GM12891 (cell line): ENCODE measurements around the gene MED13L. TPM values are rescaled to one million over a fixed set of nuclear protein-coding genes. Genes with fewer than 3 reads are reported as not detected.
A peak's percentile ranks its signal among the peaks of the same experiment; 100 is the strongest.

Experiments
- DNase-seq: peaks from one replicate; pipeline ENCODE4 v3.0.0; 2011; ENCODE audit warnings: low spot score; ENCODE audit not compliant: insufficient read length
- FAIRE-seq: peaks from 2 replicates; lab custom pipeline; 2011; peaks lifted over from hg19 to GRCh38; lab: Jason Lieb, UNC
- PAX5 ChIP-seq: IDR thresholded peaks from 2 replicates; pipeline ENCODE4 v1.6.1; 2011; ENCODE audit warnings: low read length, moderate library complexity, mild to moderate bottlenecking; ENCODE audit not compliant: insufficient read depth, severe bottlenecking
- POLR2A ChIP-seq: IDR thresholded peaks from 2 replicates; pipeline ENCODE4 v1.6.1; 2011; ENCODE audit warnings: low read depth, low read length, control low read depth
- POLR2AphosphoS5 ChIP-seq: IDR thresholded peaks from 2 replicates; pipeline ENCODE4 v1.6.1; 2011; ENCODE audit warnings: low read depth, low read length, control low read depth
- POU2F2 ChIP-seq: IDR thresholded peaks from 2 replicates; pipeline ENCODE4 v1.6.1; 2011; ENCODE audit warnings: low read depth, mild to moderate bottlenecking, control low read depth, low read length, moderate library complexity
- SPI1 ChIP-seq: IDR thresholded peaks from 2 replicates; pipeline ENCODE4 v1.6.1; 2011; ENCODE audit warnings: low read depth, low read length, control low read depth
- TAF1 ChIP-seq: IDR thresholded peaks from 2 replicates; pipeline ENCODE4 v1.6.1; 2011; ENCODE audit warnings: low read depth, low read length, control low read depth
- polyA plus RNA-seq: library from polyadenylated mRNA; unstranded; fragments of >200 nt; gene quantifications from one replicate; pipeline ENCODE4 v1.2.1, GENCODE V29; 2012; ENCODE audit warnings: low read depth, missing spikeins, inconsistent platforms; ENCODE audit not compliant: missing spikeins

Gene MED13L
- 12.5 TPM for polyA plus RNA-seq

DNA sequence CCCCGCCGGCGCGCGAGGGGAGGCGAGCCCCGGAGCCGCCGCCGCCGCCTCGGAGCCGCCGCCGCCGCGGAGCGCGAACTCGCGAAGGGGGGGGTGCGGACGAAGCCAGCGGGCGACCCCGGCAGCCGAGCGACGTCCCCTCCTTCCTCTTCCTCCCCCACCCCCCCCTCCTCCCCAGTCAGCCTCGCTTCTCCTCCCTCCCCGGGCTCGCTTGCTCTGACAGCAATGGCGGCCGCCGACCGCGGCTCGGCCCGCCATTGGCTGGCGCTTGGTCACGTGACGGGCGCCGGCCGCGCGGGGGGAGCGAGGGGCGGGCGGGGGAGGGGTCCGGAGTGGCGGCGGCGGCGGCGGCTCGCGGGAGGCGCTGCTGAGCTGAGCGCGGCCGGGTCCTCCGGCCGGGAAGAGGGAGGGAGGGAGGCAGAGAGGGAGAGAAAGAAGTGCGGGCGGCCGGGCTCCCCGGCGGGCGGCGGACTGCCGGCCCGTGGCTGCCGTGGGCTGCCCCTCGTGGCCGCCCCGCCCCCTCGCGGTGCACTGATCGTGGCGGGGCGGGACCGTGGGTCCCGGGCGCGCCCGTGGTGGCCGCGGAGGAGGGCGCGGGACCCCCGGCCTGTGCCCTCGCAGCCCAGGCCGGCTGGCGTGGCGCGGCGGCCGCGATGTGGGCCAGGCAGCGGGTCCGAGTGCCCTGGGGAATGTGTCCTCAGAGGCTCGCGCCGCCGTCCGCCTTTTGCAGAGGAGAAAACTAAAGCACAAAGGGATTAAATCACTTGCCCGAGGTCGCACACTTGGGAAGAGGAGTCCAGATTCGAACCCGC is at the start of gene MED13L:
Gene MED13L, minus strand, starts transcription at position 227 of the 812 bp plus-strand sequence. CDS start 562 bp downstream, outside the sequence.
- DNase-seq (peak; percentile 90), FAIRE-seq (peak; percentile 70)
- TF ChIP-seq PAX5 (no peak), POLR2A (no peak), POLR2AphosphoS5 (no peak)

DNA sequence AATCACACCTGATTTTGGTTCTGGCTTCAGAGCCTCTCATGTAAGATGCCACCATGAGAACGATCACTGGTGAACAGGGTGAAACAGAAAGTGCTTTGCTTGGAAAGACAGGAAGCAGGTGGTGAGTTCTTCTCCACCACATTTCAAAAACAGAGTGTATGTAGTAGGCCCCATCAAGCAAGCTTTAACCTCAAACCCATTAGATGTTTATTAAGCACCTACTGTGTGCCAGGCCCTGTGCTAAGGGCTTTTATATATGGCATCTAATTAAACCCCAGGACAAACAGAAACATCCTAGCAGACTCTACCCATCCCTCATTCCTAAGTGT is 47.8 kb upstream of the MED13L start:
- FAIRE-seq (peak; percentile 26), DNase-seq (peak; percentile 35)
- no peak for TF ChIP-seq POLR2A
- no peak for TF ChIP-seq PAX5
- TF ChIP-seq POLR2AphosphoS5 = no peak
- TF ChIP-seq TAF1 = no peak
- no peak for TF ChIP-seq SPI1
- no peak for TF ChIP-seq POU2F2

DNA sequence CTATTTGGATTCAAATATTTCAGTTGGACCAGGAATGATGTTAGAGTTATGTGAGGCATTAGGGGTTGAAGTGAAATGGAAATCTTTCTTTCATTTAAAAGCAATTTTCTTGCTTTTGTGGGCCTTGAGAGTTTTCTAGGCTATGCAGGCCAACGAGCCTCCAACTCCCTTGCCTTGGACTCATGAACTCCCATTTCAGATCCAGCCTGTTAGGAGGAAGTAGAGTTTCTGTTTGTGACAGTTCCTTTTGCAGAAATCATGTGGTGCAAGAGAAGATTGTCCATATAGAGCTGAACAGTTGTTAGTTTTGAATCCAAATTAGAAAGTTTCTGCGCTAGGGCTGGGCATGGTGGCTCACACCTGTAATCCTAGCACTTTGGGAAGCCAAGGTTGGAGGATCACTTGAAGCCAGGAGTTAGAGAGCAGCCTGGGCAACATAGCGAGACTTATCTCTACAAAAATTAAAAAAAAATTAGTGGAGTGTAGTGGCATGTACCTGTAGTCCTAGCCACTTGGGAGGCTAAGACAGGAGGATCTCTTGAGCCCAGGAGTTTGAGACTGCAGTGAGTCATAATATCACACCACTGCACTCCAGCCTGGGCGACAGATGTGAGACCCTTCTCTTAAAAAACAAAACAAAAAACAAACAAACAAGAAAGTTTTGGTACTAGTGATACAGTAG is 47.3 kb upstream of the MED13L start:
- DNase-seq = no peak
- no peak for FAIRE-seq
- TF ChIP-seq POU2F2 = no peak

DNA sequence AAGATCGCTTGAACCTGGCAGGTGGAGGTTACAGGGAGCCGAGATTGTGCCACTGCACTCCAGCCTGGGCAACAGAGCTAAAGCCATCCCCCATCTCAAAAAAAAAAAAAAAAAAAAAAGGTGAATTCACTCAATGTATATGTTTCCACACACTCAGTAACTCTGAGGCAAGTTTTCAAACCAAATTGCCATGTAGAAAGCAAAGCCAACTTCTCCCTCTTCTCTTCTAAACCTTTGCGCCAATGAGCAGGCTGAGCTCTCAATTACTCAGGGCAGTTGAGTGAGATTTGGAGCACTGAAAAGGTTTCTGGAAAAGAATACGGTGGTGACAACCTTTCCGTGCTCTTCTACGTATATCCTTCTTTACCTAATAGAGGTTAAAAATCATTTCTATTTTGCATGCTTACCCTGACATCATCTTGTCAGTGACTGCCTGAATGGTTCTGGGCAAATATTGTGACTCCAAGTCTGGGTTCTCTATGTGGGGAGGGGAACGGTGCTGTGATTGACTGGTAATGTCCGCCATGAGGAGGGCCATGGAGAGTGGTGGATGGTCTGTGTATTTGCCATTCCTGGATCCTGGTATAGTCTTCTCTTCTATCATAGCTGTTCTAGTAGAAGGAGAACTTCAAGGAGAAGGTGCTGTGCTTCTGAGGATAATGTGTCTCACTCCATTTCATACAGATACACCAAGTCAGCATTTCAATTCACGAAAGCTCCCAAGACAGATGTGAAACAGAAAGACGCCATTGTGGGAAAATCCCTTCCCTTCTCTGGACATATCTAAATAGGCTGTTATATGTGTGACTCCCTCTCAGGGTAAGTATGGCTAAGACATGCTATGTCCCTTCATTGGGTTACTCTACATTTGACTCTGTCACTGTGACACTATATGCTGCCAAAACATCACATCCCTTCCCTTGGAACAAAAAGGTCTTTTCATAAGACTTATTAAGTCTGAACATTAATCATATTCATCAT is 46.2 kb upstream of the MED13L start:
- peak; percentile 23 for FAIRE-seq
- no peak for DNase-seq
- TF ChIP-seq TAF1 (no peak), POLR2AphosphoS5 (no peak), SPI1 (no peak), POU2F2 (no peak), PAX5 (no peak), POLR2A (no peak)

DNA sequence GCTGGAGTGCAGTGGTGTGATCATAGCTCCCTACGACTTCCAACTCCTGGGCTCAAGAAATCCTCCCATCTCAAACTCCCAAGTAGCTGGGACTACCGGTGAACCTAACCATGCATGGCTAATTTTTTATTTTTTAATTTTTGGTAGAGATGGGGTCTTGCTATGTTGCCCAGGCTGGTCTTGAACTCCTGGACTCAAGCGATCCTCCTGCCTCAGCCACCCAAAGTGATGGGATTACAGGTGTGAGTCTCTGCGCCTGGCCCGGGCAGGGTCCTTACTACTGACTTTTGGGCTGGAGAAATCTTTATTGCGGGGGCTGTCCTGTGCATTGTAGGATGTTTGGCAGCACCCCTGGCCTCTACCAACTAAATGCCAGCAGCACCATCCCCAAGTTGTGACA is 44.4 kb upstream of the MED13L start:
- TF ChIP-seq POLR2A = no peak
- no peak for TF ChIP-seq SPI1
- no peak for TF ChIP-seq TAF1
- TF ChIP-seq PAX5 = no peak
- no peak for TF ChIP-seq POLR2AphosphoS5
- TF ChIP-seq POU2F2 = no peak
- no peak for DNase-seq
- FAIRE-seq = no peak

DNA sequence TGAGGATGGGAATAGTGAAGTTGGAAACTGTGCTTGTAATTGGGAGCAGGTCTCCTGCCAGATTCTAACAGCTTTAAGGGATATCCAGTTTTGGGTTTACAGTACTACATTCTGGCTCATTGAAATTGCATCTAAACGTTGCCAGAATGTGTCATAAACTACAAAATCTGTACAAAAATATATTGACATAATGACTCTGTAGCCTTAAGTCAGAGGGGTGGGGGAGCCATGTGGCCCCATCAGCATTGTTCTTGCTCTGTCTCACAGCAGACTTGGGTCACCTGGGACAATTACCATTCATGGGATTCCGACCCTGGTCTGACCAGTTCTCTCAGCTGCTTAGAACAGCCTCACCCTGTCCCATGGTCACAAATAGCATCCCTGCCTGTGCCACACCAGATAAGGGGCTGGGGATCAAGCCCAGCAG is 43.3 kb upstream of the MED13L start:
- FAIRE-seq (no peak), DNase-seq (no peak)
- no peak for TF ChIP-seq POLR2AphosphoS5
- TF ChIP-seq POLR2A = no peak
- TF ChIP-seq POU2F2 = no peak
- no peak for TF ChIP-seq SPI1
- TF ChIP-seq PAX5 = no peak
- TF ChIP-seq TAF1 = no peak

DNA sequence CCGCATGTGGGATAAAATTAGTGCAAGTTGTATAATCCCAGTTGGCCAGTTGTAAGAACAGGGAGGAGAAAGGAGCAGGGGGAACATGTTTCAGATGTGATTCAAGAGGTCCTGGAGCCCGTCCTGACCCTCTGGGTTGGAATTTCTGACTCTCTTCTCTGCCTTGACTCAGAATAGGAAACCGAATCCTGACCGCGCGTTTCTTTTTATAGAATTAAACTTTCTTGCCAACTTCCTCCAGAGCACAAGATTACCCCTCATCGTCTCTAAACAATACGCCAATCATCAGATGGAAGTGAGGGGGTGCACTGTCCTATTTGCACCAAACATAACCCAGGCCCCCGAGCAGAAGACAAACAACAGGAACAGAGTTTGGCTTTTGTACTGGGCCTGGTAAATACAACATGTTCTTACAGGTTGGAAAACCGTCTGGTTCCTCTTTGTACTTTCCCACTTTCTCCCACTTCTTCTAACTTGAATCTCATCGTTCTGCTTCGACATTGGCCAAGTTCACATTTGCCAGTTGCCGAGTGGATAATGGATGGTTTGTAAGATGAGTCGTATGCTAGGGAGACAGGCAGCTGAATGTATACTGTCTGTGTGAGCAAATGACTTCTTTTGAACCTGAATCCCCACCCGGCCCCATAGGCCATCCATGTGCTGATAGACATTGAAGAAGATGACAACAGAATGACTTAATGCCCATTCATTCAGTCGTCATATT is 42.6 kb upstream of the MED13L start:
- DNase-seq (no peak), FAIRE-seq (no peak)
- no peak for TF ChIP-seq POLR2A
- peak; percentile 37 for TF ChIP-seq SPI1

DNA sequence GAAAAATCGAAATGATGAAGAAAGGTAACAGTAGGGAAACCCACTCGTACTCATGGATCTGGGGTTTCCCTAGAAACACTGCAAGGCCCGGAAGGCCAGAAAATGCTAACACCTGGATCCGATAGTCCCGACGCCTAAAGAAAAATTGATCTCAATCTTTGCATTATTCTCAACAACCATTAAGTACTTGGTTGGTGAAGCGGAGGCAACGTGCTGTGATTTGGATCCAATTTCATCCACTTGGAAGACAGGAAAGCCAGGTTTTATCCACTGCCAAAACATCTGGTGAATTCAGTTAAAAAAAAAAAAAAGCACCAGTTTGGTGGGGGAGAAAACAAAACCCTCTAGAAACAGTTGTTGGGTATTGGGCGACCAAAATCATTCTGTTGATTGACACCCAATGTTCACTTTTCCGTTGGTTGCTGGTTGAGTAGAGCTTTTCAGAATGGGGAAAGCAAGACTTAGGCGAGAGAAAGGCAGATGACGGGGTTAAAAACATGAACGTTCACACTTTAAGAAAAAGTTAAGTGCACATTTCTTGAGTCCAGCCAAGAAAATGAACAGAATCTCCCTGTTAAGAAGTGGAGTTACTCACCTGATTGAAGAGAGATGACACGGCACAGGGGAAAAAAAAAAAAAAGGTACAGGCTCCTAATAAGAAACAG is 41.9 kb upstream of the MED13L start:
- TF ChIP-seq SPI1 = no peak
- TF ChIP-seq TAF1 = no peak
- TF ChIP-seq PAX5 = no peak
- TF ChIP-seq POU2F2 = no peak
- TF ChIP-seq POLR2A = no peak
- TF ChIP-seq POLR2AphosphoS5 = no peak
- no peak for DNase-seq
- no peak for FAIRE-seq
